Sigmoid colon (tissue), 7 donors: ENCODE results near the gene FLOT2. TPM values are rescaled to one million over a fixed set of nuclear protein-coding genes. Genes with fewer than 3 reads are reported as not detected.
"Not testable (repeated sequence)": the region's sequence is repeated elsewhere in the genome, so short reads cannot be mapped to it uniquely, and the experiment has no call there.

Experiments used
- DNase-seq: peaks from one replicate; pipeline ENCODE4 v3.0.0-alpha.2; 2019
- H3K27ac ChIP-seq, 4 donors: fragments of 200-600 bp; sonication (generic); one replicate each; pipeline ENCODE4 v1.5.1; 2016 to 2019; ENCODE audit warnings: mild to moderate bottlenecking in 1 of 4
- H3K27me3 ChIP-seq, 3 donors: fragments of 200-600 bp; sonication (generic); one replicate each; pipeline ENCODE4 v1.5.1; 2019; ENCODE audit warnings: mild to moderate bottlenecking in 1 of 3
- H3K36me3 ChIP-seq, 4 donors: fragments of 200-600 bp; sonication (generic); one replicate each; pipeline ENCODE4 v1.5.1; 2016 to 2019
- H3K4me1 ChIP-seq, 4 donors: fragments of 200-600 bp; sonication (generic); one replicate each; pipeline ENCODE4 v1.5.1; 2017 to 2019
- H3K4me3 ChIP-seq, 4 donors: fragments of 200-600 bp; sonication (generic); one replicate each; pipeline ENCODE4 v1.5.1; 2017 to 2019; ENCODE audit warnings: mild to moderate bottlenecking in 2 of 4, moderate library complexity in 1 of 4
- H3K9me3 ChIP-seq, 4 donors: fragments of 200-600 bp in 3 of 4; sonication (generic) in 3 of 4; one replicate each; pipeline versions ENCODE4 v1.5.1 to v1.6.1; 2013 to 2019
- CTCF ChIP-seq, 4 experiments: fragments of 450-650 bp in 3 of 4; fragments of 200-600 bp in 1 of 4; IDR thresholded peaks; one replicate each; pipeline ENCODE4 v1.5.1; 2016 to 2019; ENCODE audit warnings: antibody characterized with exemption in 4 of 4, mild to moderate bottlenecking in 3 of 4, moderate library complexity in 2 of 4
- EP300 ChIP-seq, 4 donors: sonication (generic); formaldehyde crosslinking; IDR thresholded peaks; one replicate each; pipeline ENCODE4 v1.6.1; 2017; ENCODE audit warnings: antibody characterized with exemption in 4 of 4
- POLR2A ChIP-seq, 2 donors: fragments of 450-650 bp; IDR thresholded peaks; one replicate each; pipeline ENCODE4 v1.6.1; 2016; ENCODE audit warnings: antibody characterized with exemption in 2 of 2, mild to moderate bottlenecking in 2 of 2, moderate library complexity in 2 of 2
- POLR2AphosphoS5 ChIP-seq, 4 donors: sonication (generic); formaldehyde crosslinking; IDR thresholded peaks; one replicate each; pipeline ENCODE4 v1.6.1; 2017; ENCODE audit warnings: antibody characterized with exemption in 4 of 4
- WGBS, 2 donors: extraction: QIAGEN DNeasy Blood & Tissue Kit; methylation state at CpG; one replicate each; pipeline ENCODE4 v1.1.7; 2013; 5-methylcytosine and 5-hydroxymethylcytosine counted together
- intact Hi-C: fragments of 100-400 bp; cut with DNase I; formaldehyde crosslinking; loops from one replicate; pipeline ENCODE4 v1.15.1; 2023
- polyA plus RNA-seq, 3 donors: library from polyadenylated mRNA; stranded (reverse); fragments of 200-250 nt; gene quantifications; one replicate each; pipeline ENCODE4 v1.2.3, GENCODE V29; 2013
- total RNA-seq, 4 donors: library from RNA; depleted of rRNA; stranded (reverse); fragments of >200 nt; gene quantifications; one replicate each; pipeline ENCODE4 v1.1.0, GENCODE V29; 2016
- donor health status: healthy with polysubstance abuse.
- donor health status: Bipolar disorder and iron deficiency.
- donor health status: healthy.

The FLOT2 gene
- total and polyA plus RNA-seq, 7 donors, result 27.3 to 91.8 (median 51.5) TPM

DNA sequence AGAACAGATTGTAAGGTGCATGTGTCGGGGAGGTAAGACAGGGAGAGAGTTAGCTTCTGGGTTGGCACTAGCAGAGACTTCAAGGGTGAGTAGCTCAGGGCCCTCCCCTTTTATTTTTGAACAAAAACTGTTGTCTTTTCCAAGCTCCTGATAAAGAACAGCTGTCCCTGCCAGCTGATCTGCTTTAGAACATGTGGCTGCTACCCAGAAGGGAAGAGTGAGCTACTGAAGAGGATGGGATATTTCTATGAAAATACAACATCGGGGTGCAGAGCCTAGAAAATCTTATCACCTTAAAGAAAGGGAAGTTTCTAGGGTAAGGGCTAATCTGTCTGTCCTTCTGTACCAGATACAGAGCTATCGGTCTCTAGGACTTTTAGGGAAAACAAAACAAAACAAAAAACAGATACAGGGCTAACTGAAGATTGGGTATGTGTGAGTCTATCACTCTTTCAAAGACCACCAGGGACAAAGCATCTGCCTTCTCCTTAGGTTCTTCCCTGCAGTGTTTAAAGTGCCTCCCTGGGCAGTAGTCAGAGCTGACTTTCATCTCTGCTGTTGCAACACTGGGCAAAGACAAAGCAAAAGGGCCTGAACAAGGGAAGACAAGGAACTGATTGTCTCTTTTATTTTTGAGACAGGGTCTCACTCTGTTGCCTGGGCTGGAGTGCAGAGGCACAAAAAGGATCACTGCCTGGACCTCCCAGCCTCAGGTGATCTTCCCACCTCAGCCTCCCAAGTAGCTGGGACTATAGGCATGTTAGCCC is 10.4 kb upstream of the FLOT2 start:
- peaks cover 43 to 62% (median 50%) of the 10 kb centered on the region in 4 donors for H3K36me3 ChIP-seq
- H3K4me1 ChIP-seq, result peaks cover 0 to 42% (median 39%) of the 10 kb centered on the region in 4 donors
- 77 to 85% methylated on average over 3 of the region's 3 CpGs for WGBS, 2 donors
- no peaks in the 10 kb centered on the region for H3K27me3 ChIP-seq
- peak overlapping the region; percentile 72 to 88 (median 84) for H3K27ac ChIP-seq
- intact Hi-C loops, result no loop called here
- no peaks in the 10 kb centered on the region for H3K9me3 ChIP-seq
- no peak for DNase-seq
- no peak overlapping the region for H3K4me3 ChIP-seq
- TF ChIP-seq POLR2A (IDR thresholded peaks at IDR 0.05), result no peak
- TF ChIP-seq CTCF (IDR thresholded peaks at IDR 0.05), result no peak
- TF ChIP-seq POLR2AphosphoS5 (IDR thresholded peaks at IDR 0.05), result peak in 3 of 4 donors; percentile 17 to 42 (median 32)
- TF ChIP-seq EP300 (IDR thresholded peaks at IDR 0.05), result no peak

GRCh38 chr17:28906706-28907438 is 9.3 kb upstream of the FLOT2 start:
- intact Hi-C loops, result no loop called here
- H3K27me3 ChIP-seq, result no peaks in the 10 kb centered on the region
- H3K4me3 ChIP-seq, result no peak overlapping the region
- DNase-seq, result peak; percentile 20
- peaks cover 0 to 48% (median 44%) of the 10 kb centered on the region in 4 donors for H3K4me1 ChIP-seq
- 66 to 76% methylated on average over 7 of the region's 7 CpGs for WGBS, 2 donors
- H3K27ac ChIP-seq, result peak overlapping the region; percentile 72 to 88 (median 84)
- no peak for TF ChIP-seq CTCF (IDR thresholded peaks at IDR 0.05)
- TF ChIP-seq POLR2AphosphoS5 (IDR thresholded peaks at IDR 0.05), result no peak
- TF ChIP-seq EP300 (IDR thresholded peaks at IDR 0.05), result no peak
- TF ChIP-seq POLR2A (IDR thresholded peaks at IDR 0.05), result no peak
- H3K9me3 ChIP-seq, result no peaks in the 10 kb centered on the region
- H3K36me3 ChIP-seq, result peaks cover 33 to 52% (median 40%) of the 10 kb centered on the region in 4 donors

- H3K4me1 ChIP-seq, result peaks cover 0 to 52% (median 48%) of the 10 kb centered on the region in 4 donors
- H3K4me3 ChIP-seq, result no peak overlapping the region
- DNase-seq, result no peak
- intact Hi-C loops, result no loop called here
- TF ChIP-seq POLR2AphosphoS5 (IDR thresholded peaks at IDR 0.05) (no peak), CTCF (IDR thresholded peaks at IDR 0.05) (no peak)
- no peaks in the 10 kb centered on the region for H3K9me3 ChIP-seq
- H3K27me3 ChIP-seq, result no peaks in the 10 kb centered on the region
- H3K36me3 ChIP-seq, result peaks cover 27 to 46% (median 34%) of the 10 kb centered on the region in 4 donors
- H3K27ac ChIP-seq, result peak overlapping the region in 3 of 4 donors; percentile 72 to 88 (median 84)
- WGBS, 2 donors, result 87 to 89% methylated on average over 9 of the region's 9 CpGs
These were observed 8.7 kb upstream of the FLOT2 start for GRCh38 chr17:28906276-28906675.

- WGBS, 2 donors, result 64 to 75% methylated on average over 4 of the region's 4 CpGs
- DNase-seq, result no peak
- intact Hi-C loops, result no loop called here
- Histone ChIP-seq H3K4me1 (peaks cover 0 to 54% (median 48%) of the 10 kb centered on the region in 4 donors), H3K4me3 (no peak overlapping the region), H3K27ac (no peak overlapping the region), H3K9me3 (no peaks in the 10 kb centered on the region), H3K36me3 (peaks cover 12 to 31% (median 20%) of the 10 kb centered on the region in 4 donors), H3K27me3 (no peaks in the 10 kb centered on the region)
- TF ChIP-seq EP300 (IDR thresholded peaks at IDR 0.05), result no peak
- TF ChIP-seq CTCF (IDR thresholded peaks at IDR 0.05), result no peak
- TF ChIP-seq POLR2AphosphoS5 (IDR thresholded peaks at IDR 0.05), result no peak
- no peak for TF ChIP-seq POLR2A (IDR thresholded peaks at IDR 0.05)
These were observed 7.3 kb upstream of the FLOT2 start for GRCh38 chr17:28904800-28905199.

DNA sequence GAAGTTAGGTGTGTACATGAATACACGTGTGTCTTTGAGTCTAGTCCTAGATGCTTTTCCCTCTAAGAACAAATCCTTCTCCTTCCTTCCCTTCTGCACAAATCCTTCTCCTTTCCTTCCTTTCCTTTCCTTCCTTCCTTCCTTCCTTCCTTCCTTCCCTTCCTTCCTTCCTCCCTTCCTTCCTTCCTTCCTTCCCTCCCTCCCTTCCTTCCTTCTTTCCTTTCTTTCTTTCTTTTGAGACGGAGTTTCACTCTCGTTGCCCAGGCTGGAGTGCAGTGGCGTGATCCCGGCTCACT is 6.0 kb upstream of the FLOT2 start:
- H3K4me1 ChIP-seq, result peaks cover 0 to 45% (median 41%) of the 10 kb centered on the region in 4 donors

More for the DNA sequence above, 6.0 kb upstream of the FLOT2 start:
- DNase-seq, intact Hi-C loops, H3K27me3 ChIP-seq, H3K9me3 ChIP-seq: not testable (repeated sequence)
- H3K27ac ChIP-seq, result peak overlapping the region in 2 of 4 donors; percentile 82 to 85
- H3K36me3 ChIP-seq, result peaks cover 4 to 23% (median 14%) of the 10 kb centered on the region in 4 donors
- peak overlapping the region in 1 of 4 donors; percentile 74 for H3K4me3 ChIP-seq
- 54 to 70% methylated on average over 5 of the region's 5 CpGs for WGBS, 2 donors
